Mesodermal cell (in vitro differentiated cells): ENCODE measurements around the gene HSPA5.

Experiments used
- H3K27ac ChIP-seq: 2 replicates; pipeline ENCODE4 v1.7.0; 2013; ENCODE audit warnings: mild to moderate bottlenecking, low read depth, low read length, moderate library complexity; ENCODE audit not compliant: severe bottlenecking
- H3K36me3 ChIP-seq: 2 replicates; pipeline ENCODE4 v1.7.1; 2013; ENCODE audit warnings: mild to moderate bottlenecking, low read length, moderate library complexity; ENCODE audit not compliant: control insufficient read depth, insufficient read depth
- H3K4me1 ChIP-seq: one replicate; pipeline ENCODE4 v1.7.1; 2013; ENCODE audit warnings: mild to moderate bottlenecking, low read length; ENCODE audit not compliant: insufficient read depth, control insufficient read depth, poor library complexity, severe bottlenecking
- H3K4me3 ChIP-seq: 2 replicates; pipeline ENCODE4 v1.7.0; 2013; ENCODE audit warnings: low read length, control low read depth, mild to moderate bottlenecking; ENCODE audit not compliant: insufficient read depth, poor library complexity, severe bottlenecking; ENCODE audit errors: extremely low read depth
- H3K9me3 ChIP-seq: 2 replicates; pipeline ENCODE4 v1.7.1; 2013; ENCODE audit warnings: mild to moderate bottlenecking, low read length, moderate library complexity; ENCODE audit not compliant: control insufficient read depth
- WGBS, 2 experiments: methylation state at CpG; one replicate each; pipeline ENCODE4 v1.1.5; 2013; ENCODE audit warnings: missing lambda C conversion rate in 2 of 2; ENCODE audit not compliant: insufficient coverage in 2 of 2; 5-methylcytosine and 5-hydroxymethylcytosine counted together

Gene HSPA5

GRCh38 chr9:125262294-125262991, 21.3 kb upstream of the HSPA5 start:
- H3K4me3 ChIP-seq = peak overlapping the region; percentile 97
- H3K27ac ChIP-seq = peak overlapping the region; percentile 62

GRCh38 chr9:125261501-125262293, 20.6 kb upstream of the HSPA5 start, which contains the start of gene GAPVD1:
Gene GAPVD1, plus strand, starts transcription at chr9:125261826. Its CDS starts 37,096 bp downstream, at chr9:125298922.
- H3K27ac ChIP-seq = peak within 1 kb of the TSS; percentile 66
- H3K4me1 ChIP-seq = no peaks in the 10 kb centered on the region
- 6 to 7% methylated on average over 45 to 59 of the region's 72 CpGs for WGBS, 2 experiments
- H3K9me3 ChIP-seq = no peaks in the 10 kb centered on the region
- H3K36me3 ChIP-seq = peaks cover 26% of the 10 kb centered on the region
- peak within 1 kb of the TSS; percentile 97 for H3K4me3 ChIP-seq

More at GRCh38 chr9:125262294-125262991, 21.3 kb upstream of the HSPA5 start:
- 7 to 11% methylated on average over 4 to 5 of the region's 11 CpGs for WGBS, 2 experiments
- H3K4me1 ChIP-seq = no peaks in the 10 kb centered on the region
- no peaks in the 10 kb centered on the region for H3K9me3 ChIP-seq
- peaks cover 30% of the 10 kb centered on the region for H3K36me3 ChIP-seq

GRCh38 chr9:125260561-125260960, 19.4 kb upstream of the HSPA5 start:
- H3K27ac ChIP-seq = no peak overlapping the region
- peaks cover 20% of the 10 kb centered on the region for H3K36me3 ChIP-seq
- no peaks in the 10 kb centered on the region for H3K4me1 ChIP-seq
- no peaks in the 10 kb centered on the region for H3K9me3 ChIP-seq
- H3K4me3 ChIP-seq = no peak overlapping the region

GRCh38 chr9:125258832-125259534, 17.8 kb upstream of the HSPA5 start:
- 69 to 90% methylated on average over 2 of the region's 2 CpGs for WGBS, 2 experiments
- Histone ChIP-seq H3K4me3 (no peak overlapping the region), H3K4me1 (no peaks in the 10 kb centered on the region), H3K36me3 (peaks cover 6% of the 10 kb centered on the region), H3K9me3 (no peaks in the 10 kb centered on the region), H3K27ac (no peak overlapping the region)

GRCh38 chr9:125258160-125258785, 17.1 kb upstream of the HSPA5 start:
- WGBS, 2 experiments = 95 to 97% methylated on average over 4 of the region's 6 CpGs

GRCh38 chr9:125255781-125256391, 14.7 kb upstream of the HSPA5 start:
- 36 to 58% methylated on average over 1 of the region's 2 CpGs for WGBS, 2 experiments
- no peaks in the 10 kb centered on the region for H3K36me3 ChIP-seq
- no peaks in the 10 kb centered on the region for H3K4me1 ChIP-seq
- no peak overlapping the region for H3K4me3 ChIP-seq
- H3K9me3 ChIP-seq = no peaks in the 10 kb centered on the region
- H3K27ac ChIP-seq = no peak overlapping the region

More at GRCh38 chr9:125258160-125258785, 17.1 kb upstream of the HSPA5 start:
- Histone ChIP-seq H3K4me1 (no peaks in the 10 kb centered on the region), H3K4me3 (no peak overlapping the region), H3K27ac (no peak overlapping the region), H3K9me3 (no peaks in the 10 kb centered on the region), H3K36me3 (peaks cover under 1% of the 10 kb centered on the region)

- Histone ChIP-seq H3K27ac (no peak overlapping the region), H3K9me3 (no peaks in the 10 kb centered on the region), H3K4me3 (no peak overlapping the region), H3K4me1 (no peaks in the 10 kb centered on the region), H3K36me3 (no peaks in the 10 kb centered on the region)
These were observed 13.1 kb upstream of the HSPA5 start for GRCh38 chr9:125254231-125254630.

- Histone ChIP-seq H3K27ac (no peak overlapping the region), H3K36me3 (no peaks in the 10 kb centered on the region), H3K4me1 (peaks cover 5% of the 10 kb centered on the region), H3K4me3 (no peak overlapping the region), H3K9me3 (no peaks in the 10 kb centered on the region)
- 90 to 96% methylated on average over 6 of the region's 6 CpGs for WGBS, 2 experiments
These were observed 5.1 kb upstream of the HSPA5 start for GRCh38 chr9:125246261-125246667.

- Histone ChIP-seq H3K4me1 (peaks cover 11% of the 10 kb centered on the region), H3K9me3 (no peaks in the 10 kb centered on the region), H3K36me3 (peaks cover 19% of the 10 kb centered on the region), H3K4me3 (no peak overlapping the region), H3K27ac (peak overlapping the region; percentile 93)
- 93 to 98% methylated on average over 13 of the region's 15 CpGs for WGBS, 2 experiments
These were observed 2.7 kb upstream of the HSPA5 start for GRCh38 chr9:125243792-125244260.
